ENCODE data around the gene B4GALT2.

DNA sequence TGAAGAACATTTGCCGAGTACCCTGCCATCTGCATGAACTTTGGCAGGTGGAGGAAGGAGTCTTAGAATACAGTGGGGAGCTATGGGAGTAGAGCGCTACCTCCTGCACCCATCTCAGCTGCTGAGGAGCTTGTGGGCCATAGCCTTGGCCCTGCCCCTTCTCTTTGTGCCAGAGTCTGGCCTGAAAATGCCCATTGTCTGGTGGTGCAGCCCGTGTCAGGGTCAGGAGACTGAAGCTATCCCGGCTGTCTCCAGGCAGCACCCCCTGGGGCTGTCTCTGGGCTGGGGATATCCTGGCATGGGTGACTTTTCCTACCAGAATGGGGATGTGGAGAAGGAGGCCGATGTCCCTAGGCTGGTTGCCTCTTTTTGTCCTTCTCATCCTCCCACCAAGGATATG, 25.0 kb upstream of the B4GALT2 start:
- TF ChIP-seq POLR2AphosphoS5 (IDR thresholded peaks at IDR 0.05; ENCODE audit: low read depth, low read length) (no peak), POLR2A (IDR thresholded peaks at IDR 0.05; ENCODE audit: low read depth, low read length) (no peak), TAF1 (IDR thresholded peaks at IDR 0.05; ENCODE audit: low read depth, low read length) (no peak)
